ENCODE data around the gene SULT1A2.

DNA sequence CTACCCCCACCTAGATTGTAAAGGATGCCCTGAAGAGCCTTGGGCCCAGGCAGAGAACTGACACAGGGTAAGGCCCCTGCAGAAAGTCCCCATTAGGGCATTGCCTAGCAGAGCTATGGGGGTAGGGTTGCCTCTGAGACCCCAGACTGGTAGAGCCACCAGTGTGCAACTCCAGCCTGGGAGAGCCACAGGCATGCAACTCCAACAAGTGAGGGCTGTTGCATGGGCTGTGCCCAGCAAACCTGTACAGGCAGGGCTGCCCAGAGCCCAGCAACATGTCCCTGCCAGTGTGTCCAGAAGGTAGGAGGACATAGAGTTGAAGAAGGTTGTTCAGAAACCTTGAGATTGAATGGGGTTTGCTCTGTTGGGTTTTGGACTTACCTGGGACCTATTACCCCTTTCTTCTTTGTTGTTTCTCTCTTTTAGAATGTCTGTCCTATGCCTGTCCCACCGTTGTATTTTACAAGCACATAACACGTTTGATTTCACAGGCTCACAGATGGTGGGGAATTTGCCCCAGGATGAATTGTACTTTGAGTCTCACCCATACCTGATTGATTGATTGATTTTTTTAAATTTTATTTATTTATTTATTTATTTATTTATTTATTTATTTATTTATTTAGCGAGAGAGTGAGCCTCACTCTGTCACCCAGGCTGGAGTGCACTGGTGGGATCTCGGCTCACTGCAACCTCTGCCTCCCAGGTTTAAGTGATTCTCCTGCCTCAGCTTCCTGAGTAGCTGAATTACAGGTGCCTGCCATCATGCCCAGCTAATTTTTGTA is 26.7 kb downstream of the SULT1A2 start:
- TF ChIP-seq, protein P1, sequence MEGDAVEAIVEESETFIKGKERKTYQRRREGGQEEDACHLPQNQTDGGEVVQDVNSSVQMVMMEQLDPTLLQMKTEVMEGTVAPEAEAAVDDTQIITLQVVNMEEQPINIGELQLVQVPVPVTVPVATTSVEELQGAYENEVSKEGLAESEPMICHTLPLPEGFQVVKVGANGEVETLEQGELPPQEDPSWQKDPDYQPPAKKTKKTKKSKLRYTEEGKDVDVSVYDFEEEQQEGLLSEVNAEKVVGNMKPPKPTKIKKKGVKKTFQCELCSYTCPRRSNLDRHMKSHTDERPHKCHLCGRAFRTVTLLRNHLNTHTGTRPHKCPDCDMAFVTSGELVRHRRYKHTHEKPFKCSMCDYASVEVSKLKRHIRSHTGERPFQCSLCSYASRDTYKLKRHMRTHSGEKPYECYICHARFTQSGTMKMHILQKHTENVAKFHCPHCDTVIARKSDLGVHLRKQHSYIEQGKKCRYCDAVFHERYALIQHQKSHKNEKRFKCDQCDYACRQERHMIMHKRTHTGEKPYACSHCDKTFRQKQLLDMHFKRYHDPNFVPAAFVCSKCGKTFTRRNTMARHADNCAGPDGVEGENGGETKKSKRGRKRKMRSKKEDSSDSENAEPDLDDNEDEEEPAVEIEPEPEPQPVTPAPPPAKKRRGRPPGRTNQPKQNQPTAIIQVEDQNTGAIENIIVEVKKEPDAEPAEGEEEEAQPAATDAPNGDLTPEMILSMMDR (IDR thresholded peaks at IDR 0.05; ENCODE audit: control extremely low read depth in 1 of 3, insufficient read depth in 1 of 3, low read depth in 1 of 3, low read length in 3 of 3), result no peak
- TF ChIP-seq RAD21 (IDR thresholded peaks at IDR 0.05 in 1 of 2, conservative IDR thresholded peaks at IDR 0.05 in 1 of 2; ENCODE audit: low read depth in 2 of 2, low read length in 2 of 2), result no peak
- no peak for TF ChIP-seq RFX5 (IDR thresholded peaks at IDR 0.05; ENCODE audit: borderline replicate concordance, low read depth, low read length)
- no peak for TF ChIP-seq POLR2A (IDR thresholded peaks at IDR 0.05; ENCODE audit: control extremely low read depth in 1 of 2, low read depth in 2 of 2, low read length in 2 of 2)

All from H1 (cell line).